ENCODE data around the gene TOM1L2.

DNA sequence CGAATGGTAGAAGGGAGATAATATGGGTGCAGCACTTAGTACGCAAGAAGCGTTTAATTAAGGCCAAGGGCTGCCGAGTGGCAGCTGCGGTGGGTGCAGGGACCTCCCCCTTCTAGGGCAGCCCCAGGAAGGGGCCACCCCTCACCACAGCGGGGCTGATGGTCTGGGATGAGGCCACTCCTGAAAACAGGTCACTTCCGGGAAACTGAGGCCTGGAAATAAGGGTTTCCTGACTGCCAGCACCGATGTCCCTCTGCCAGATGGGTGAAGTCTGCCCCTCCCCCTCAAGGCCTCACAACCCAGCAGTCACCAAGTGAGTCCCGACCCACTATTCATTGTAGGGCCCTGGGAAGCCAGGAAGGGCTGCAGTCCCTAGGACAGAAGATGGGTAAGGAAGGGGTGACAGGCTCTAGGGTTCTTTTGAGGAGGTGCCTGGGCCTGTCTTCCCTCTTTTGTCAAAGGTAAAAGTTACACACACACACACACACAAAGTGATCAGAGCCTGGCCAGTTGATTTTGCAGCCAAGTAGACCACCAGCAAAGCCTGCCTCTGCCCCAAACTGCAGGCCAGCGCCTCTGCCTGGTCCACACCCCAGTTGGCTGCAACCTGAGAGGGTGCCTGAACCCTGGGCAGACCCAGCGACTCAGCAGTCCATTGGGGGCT, 147.9 kb downstream of the TOM1L2 start:
- TF ChIP-seq, protein P1, sequence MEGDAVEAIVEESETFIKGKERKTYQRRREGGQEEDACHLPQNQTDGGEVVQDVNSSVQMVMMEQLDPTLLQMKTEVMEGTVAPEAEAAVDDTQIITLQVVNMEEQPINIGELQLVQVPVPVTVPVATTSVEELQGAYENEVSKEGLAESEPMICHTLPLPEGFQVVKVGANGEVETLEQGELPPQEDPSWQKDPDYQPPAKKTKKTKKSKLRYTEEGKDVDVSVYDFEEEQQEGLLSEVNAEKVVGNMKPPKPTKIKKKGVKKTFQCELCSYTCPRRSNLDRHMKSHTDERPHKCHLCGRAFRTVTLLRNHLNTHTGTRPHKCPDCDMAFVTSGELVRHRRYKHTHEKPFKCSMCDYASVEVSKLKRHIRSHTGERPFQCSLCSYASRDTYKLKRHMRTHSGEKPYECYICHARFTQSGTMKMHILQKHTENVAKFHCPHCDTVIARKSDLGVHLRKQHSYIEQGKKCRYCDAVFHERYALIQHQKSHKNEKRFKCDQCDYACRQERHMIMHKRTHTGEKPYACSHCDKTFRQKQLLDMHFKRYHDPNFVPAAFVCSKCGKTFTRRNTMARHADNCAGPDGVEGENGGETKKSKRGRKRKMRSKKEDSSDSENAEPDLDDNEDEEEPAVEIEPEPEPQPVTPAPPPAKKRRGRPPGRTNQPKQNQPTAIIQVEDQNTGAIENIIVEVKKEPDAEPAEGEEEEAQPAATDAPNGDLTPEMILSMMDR (IDR thresholded peaks at IDR 0.05), result no peak
- no peak for TF ChIP-seq ZFX (IDR thresholded peaks at IDR 0.05; ENCODE audit: borderline replicate concordance)

Measured in 22Rv1 (cell line).